IMR-90 (cell line): Measurements from ENCODE around the gene PABPC1L. TPM values are rescaled to one million over a fixed set of nuclear protein-coding genes. Genes with fewer than 3 reads are reported as not detected.

ENCODE experiments used
- ATAC-seq: fragments of 200-7000 bp; cut with Tn5 transposase; 2 replicates; pipeline ENCODE4 v1.9.1; 2020; ENCODE audit warnings: low read depth, mild to moderate bottlenecking, moderate library complexity
- BruUV-seq: library from RNA; stranded (reverse); fragments of 400-500 nt; replicated peaks from 2 replicates; lab custom pipeline; 2021; lab: Mats Ljungman, UMichigan
- CTCF ChIA-PET: fragments of 300-600 bp; formaldehyde crosslinking; extraction: SDS; loops from one replicate; lab custom pipeline; 2021; ENCODE audit warnings: antibody characterized with exemption; lab: Yijun Ruan, JAX
- POLR2A ChIA-PET: fragments of 300-600 bp; sonication (Branson Sonifier 250); formaldehyde crosslinking; loops from one replicate; lab custom pipeline; 2022; ENCODE audit warnings: antibody characterized with exemption; ENCODE audit not compliant: unreplicated experiment; lab: Charles Lee
- DNase-seq: peaks from one replicate; pipeline ENCODE4 v3.0.0; 2013
- H2AFZ ChIP-seq: replicated peaks from 2 replicates; pipeline ENCODE3; 2013; ENCODE audit warnings: low read length, mild to moderate bottlenecking; ENCODE audit not compliant: poor library complexity
- H2AK5ac ChIP-seq: 2 replicates; pipeline ENCODE4 v1.6.1; 2013; ENCODE audit warnings: low read depth, low read length, inconsistent platforms
- H2AK9ac ChIP-seq: replicated peaks from 2 replicates; pipeline ENCODE3; 2013; ENCODE audit warnings: mild to moderate bottlenecking, low read depth, low read length, moderate library complexity; ENCODE audit not compliant: poor library complexity
- H2BK120ac ChIP-seq: 2 replicates; pipeline ENCODE4 v1.6.1; 2013; ENCODE audit warnings: low read depth, low read length, inconsistent platforms
- H2BK15ac ChIP-seq: 3 replicates; pipeline ENCODE4 v1.6.1; 2013; ENCODE audit warnings: low read depth, low read length, inconsistent platforms
- H2BK20ac ChIP-seq: 2 replicates; pipeline ENCODE4 v1.6.1; 2013; ENCODE audit warnings: low read depth, mild to moderate bottlenecking, inconsistent platforms, low read length, moderate library complexity
- H2BK5ac ChIP-seq: 2 replicates; pipeline ENCODE4 v1.6.1; 2013; ENCODE audit warnings: mild to moderate bottlenecking, low read depth, low read length, inconsistent platforms; ENCODE audit not compliant: poor library complexity, severe bottlenecking
- H3K14ac ChIP-seq: replicated peaks from 2 replicates; pipeline ENCODE4 v1.6.1; 2013; ENCODE audit warnings: low read depth, low read length, inconsistent platforms
- H3K18ac ChIP-seq: 2 replicates; pipeline ENCODE4 v1.6.1; 2013; ENCODE audit warnings: low read depth, low read length, control low read depth
- H3K23ac ChIP-seq: 2 replicates; pipeline ENCODE4 v1.6.1; 2013; ENCODE audit warnings: low read depth, low read length, inconsistent platforms
- H3K27ac ChIP-seq: 2 replicates; pipeline ENCODE4 v1.5.1; 2013; ENCODE audit warnings: mild to moderate bottlenecking, control low read depth, low read length; ENCODE audit not compliant: insufficient read depth
- H3K27me3 ChIP-seq: 2 replicates; pipeline ENCODE4 v1.6.1; 2013; ENCODE audit warnings: low read length; ENCODE audit not compliant: control insufficient read depth, insufficient read depth
- H3K36me3 ChIP-seq: 2 replicates; pipeline ENCODE4 v1.6.1; 2013; ENCODE audit warnings: low read length, mixed read lengths; ENCODE audit not compliant: control insufficient read depth, insufficient read depth
- H3K4ac ChIP-seq: 2 replicates; pipeline ENCODE4 v1.6.1; 2013; ENCODE audit warnings: low read depth, low read length, inconsistent platforms
- H3K4me1 ChIP-seq: 2 replicates; pipeline ENCODE4 v1.6.1; 2013; ENCODE audit warnings: low read length, mixed read lengths; ENCODE audit not compliant: control insufficient read depth, insufficient read depth
- H3K4me2 ChIP-seq: 2 replicates; pipeline ENCODE4 v1.6.1; 2013; ENCODE audit warnings: low read depth, mild to moderate bottlenecking, control low read depth, low read length, moderate library complexity
- H3K4me3 ChIP-seq: 2 replicates; pipeline ENCODE4 v1.5.1; 2013; ENCODE audit warnings: low read depth, mild to moderate bottlenecking, control low read depth, low read length, moderate library complexity; ENCODE audit not compliant: insufficient read depth
- H3K56ac ChIP-seq: 2 replicates; pipeline ENCODE4 v1.6.1; 2013; ENCODE audit warnings: low read length, inconsistent platforms; ENCODE audit not compliant: insufficient read depth; ENCODE audit errors: extremely low read depth
- H3K79me1 ChIP-seq, 2 experiments: 2 replicates each; pipeline ENCODE4 v1.6.1; 2013; ENCODE audit warnings: low read length in 2 of 2, inconsistent platforms in 1 of 2, low read depth in 1 of 2
- H3K9ac ChIP-seq: 2 replicates; pipeline ENCODE4 v1.6.1; 2013; ENCODE audit warnings: low read depth, low read length, control low read depth
- H3K9me1 ChIP-seq: 2 replicates; pipeline ENCODE4 v1.6.1; 2013; ENCODE audit warnings: low read length, inconsistent platforms; ENCODE audit not compliant: insufficient read depth
- H3K9me3 ChIP-seq: 2 replicates; pipeline ENCODE4 v1.6.1; 2013; ENCODE audit warnings: low read length; ENCODE audit not compliant: control insufficient read depth, insufficient read depth
- H4K20me1 ChIP-seq: 2 replicates; pipeline ENCODE4 v1.6.1; 2013; ENCODE audit warnings: low read length, inconsistent platforms; ENCODE audit not compliant: insufficient read depth
- H4K5ac ChIP-seq: 2 replicates; pipeline ENCODE4 v1.6.1; 2013; ENCODE audit warnings: mild to moderate bottlenecking, low read depth, low read length, control low read depth
- H4K8ac ChIP-seq, 2 experiments: 2 replicates each; pipeline ENCODE4 v1.6.1; 2013; ENCODE audit warnings: low read depth in 2 of 2, low read length in 2 of 2, control low read depth in 1 of 2, inconsistent platforms in 1 of 2
- H4K91ac ChIP-seq: 2 replicates; pipeline ENCODE4 v1.6.1; 2013; ENCODE audit warnings: low read depth, low read length, inconsistent platforms; ENCODE audit not compliant: insufficient read depth
- MAFK ChIP-seq: IDR thresholded peaks from 2 replicates; pipeline ENCODE4 v1.6.1; 2012; ENCODE audit warnings: low read depth, low read length, improper control_type of control experiment
- MAZ ChIP-seq: IDR thresholded peaks from 2 replicates; pipeline ENCODE4 v1.6.1; 2012; ENCODE audit warnings: low read depth, mild to moderate bottlenecking, low read length, improper control_type of control experiment, moderate library complexity, borderline replicate concordance
- NFE2L2 ChIP-seq: fragments of 150-350 bp; IDR thresholded peaks from 2 replicates; pipeline ENCODE4 v1.6.1; 2016; ENCODE audit warnings: low read depth, mild to moderate bottlenecking, low read length
- USF2 ChIP-seq: fragments of 150-350 bp; IDR thresholded peaks from 2 replicates; pipeline ENCODE4 v1.6.1; 2017; ENCODE audit warnings: mild to moderate bottlenecking, antibody characterized with exemption, low read length, low read depth
- WGBS, 2 experiments: methylation state at CpG; one replicate each; pipeline versions ENCODE4 v1.1.5 to v1.1.7; 2013; ENCODE audit warnings: missing lambda C conversion rate in 2 of 2; ENCODE audit not compliant: insufficient read length in 1 of 2; ENCODE audit errors: extremely low coverage in 2 of 2; 5-methylcytosine and 5-hydroxymethylcytosine counted together
- dilution Hi-C: fragments of 300-500 bp; cut with HindIII; formaldehyde crosslinking; loops from one replicate; pipeline ENCODE4 v1.14.3; 2018; ENCODE audit warnings: low sequenced_read_pairs; ENCODE audit not compliant: unreplicated experiment
- in situ Hi-C: fragments of 300-500 bp; cut with MboI; formaldehyde crosslinking; loops from 3 replicates; pipeline ENCODE4 v1.14.3; 2019; ENCODE audit warnings: low sequenced_read_pairs, inconsistent platforms, mixed read lengths
- intact Hi-C: fragments of 100-400 bp; cut with micrococcal nuclease; formaldehyde crosslinking; loops from 2 replicates; pipeline ENCODE4 v1.10.0; 2022
- polyA plus RNA-seq, 3 experiments: library from polyadenylated mRNA; depleted of rRNA; stranded (reverse); fragments of >200 nt; gene quantifications; 2 replicates each; pipeline ENCODE4 v1.2.3, GENCODE V29; 2012; ENCODE audit warnings: low replicate concordance in 1 of 3
- total RNA-seq: library from RNA; depleted of rRNA; stranded (reverse); fragments of >200 nt; gene quantifications from 2 replicates; pipeline ENCODE4 v1.2.3, GENCODE V29; 2012

PABPC1L gene
- total and polyA plus RNA-seq, 2 of the 4 experiments (the other 2 are of a cell fraction), result 6.1 to 82.4 TPM

- Histone ChIP-seq H3K36me3 (peaks cover 2% of the 10 kb centered on the region; the same call in 1 of the 2 replicates), H2AK9ac (no peak overlapping the region), H3K4me2 (no peak overlapping the region), H3K56ac (no peak overlapping the region), H3K4ac (no peak overlapping the region), H3K27me3 (no peaks in the 10 kb centered on the region), H3K9me3 (no peaks in the 10 kb centered on the region), H4K5ac (no peak overlapping the region), H4K91ac (no peak overlapping the region), H2BK5ac (no peak overlapping the region), H4K8ac (no peak overlapping the region), H2AFZ (no peak overlapping the region), H4K20me1 (peaks cover 14% of the 10 kb centered on the region; the same call in 1 of the 2 replicates), H2BK120ac (no peak overlapping the region), H3K79me1 (peaks cover 23 to 35% of the 10 kb centered on the region in 2 experiments), H2BK15ac (no peak overlapping the region), H2BK20ac (no peak overlapping the region), H3K18ac (no peak overlapping the region), H3K9ac (no peak overlapping the region), H3K9me1 (peaks cover 10% of the 10 kb centered on the region), H3K23ac (no peak overlapping the region), H3K4me3 (no peak overlapping the region), H3K14ac (no peak overlapping the region), H3K4me1 (peaks cover 11% of the 10 kb centered on the region), H2AK5ac (no peak overlapping the region), H3K27ac (no peak overlapping the region)
- POLR2A ChIA-PET, result no interaction called here
- peak; percentile 80 for TF ChIP-seq MAFK
- no peak for TF ChIP-seq USF2
- peak; percentile 94 for TF ChIP-seq NFE2L2
- TF ChIP-seq MAZ, result no peak
- DNase-seq, result no peak
- CTCF ChIA-PET, result no interaction called here
- in situ Hi-C loops (no loop called here), intact Hi-C loops (loop anchor here (5.0 to 10.0 kb wide), 2 partner anchors 812 to 1725 kb away; partner anchors contain the start of gene TP53RK), dilution Hi-C loops (no loop called here)
- WGBS, 2 experiments, result no CpG with 5 or more reads among the region's 3 CpGs
- BruUV-seq, result no TSS peak
- ATAC-seq, result no peak
Measured at GRCh38 chr20:44962483-44962882, 52.6 kb downstream of the PABPC1L start.
